ENCODE data around the gene MIER2.

- TF ChIP-seq ZNF384 (IDR thresholded peaks at IDR 0.05) = no peak
- no peak for TF ChIP-seq NFRKB (IDR thresholded peaks at IDR 0.05)
- TF ChIP-seq HDGF (IDR thresholded peaks at IDR 0.05; ENCODE audit: borderline replicate concordance) = no peak
- TF ChIP-seq ARNT (IDR thresholded peaks at IDR 0.05) = no peak
- TF ChIP-seq FOXK2 (IDR thresholded peaks at IDR 0.05) = no peak
- no peak for TF ChIP-seq SP1 (IDR thresholded peaks at IDR 0.05)
- TF ChIP-seq BHLHE40 (IDR thresholded peaks at IDR 0.05; ENCODE audit: borderline replicate concordance) = no peak
- TF ChIP-seq SUZ12 (IDR thresholded peaks at IDR 0.05) = no peak
- TF ChIP-seq FOXM1 (IDR thresholded peaks at IDR 0.05; ENCODE audit: borderline replicate concordance) = no peak
- TF ChIP-seq PKNOX1 (IDR thresholded peaks at IDR 0.05) = no peak
- TF ChIP-seq TARDBP (IDR thresholded peaks at IDR 0.05) = no peak
- no peak for TF ChIP-seq L3MBTL2 (conservative IDR thresholded peaks at IDR 0.05)
- no peak for TF ChIP-seq FOXA1 (IDR thresholded peaks at IDR 0.05)
Measured at GRCh38 chr19:343451-343931, 1.1 kb downstream of the MIER2 start.
